ENCODE data around the gene NUDT22.

DNA sequence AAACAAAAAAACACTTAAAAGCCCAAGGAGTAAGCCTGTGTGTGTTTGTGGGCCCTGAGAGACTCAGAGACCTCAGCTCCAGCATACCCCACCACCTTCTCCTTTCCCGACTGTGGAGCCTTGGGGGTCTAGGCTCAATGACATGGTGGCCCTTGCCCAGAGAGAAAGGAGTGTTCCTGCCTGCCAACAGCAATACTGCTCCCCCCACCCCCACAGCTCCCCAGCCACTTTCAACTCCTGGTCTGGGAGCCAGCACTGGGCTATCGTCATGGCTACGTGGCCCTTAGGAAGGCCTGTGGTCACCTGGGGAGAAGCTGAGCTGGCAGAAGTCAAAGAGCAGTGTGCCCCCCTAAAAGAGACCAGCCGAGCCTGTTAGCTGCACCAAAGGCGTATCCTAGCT, 18.0 kb downstream of the NUDT22 start:
- TF ChIP-seq, protein P1, sequence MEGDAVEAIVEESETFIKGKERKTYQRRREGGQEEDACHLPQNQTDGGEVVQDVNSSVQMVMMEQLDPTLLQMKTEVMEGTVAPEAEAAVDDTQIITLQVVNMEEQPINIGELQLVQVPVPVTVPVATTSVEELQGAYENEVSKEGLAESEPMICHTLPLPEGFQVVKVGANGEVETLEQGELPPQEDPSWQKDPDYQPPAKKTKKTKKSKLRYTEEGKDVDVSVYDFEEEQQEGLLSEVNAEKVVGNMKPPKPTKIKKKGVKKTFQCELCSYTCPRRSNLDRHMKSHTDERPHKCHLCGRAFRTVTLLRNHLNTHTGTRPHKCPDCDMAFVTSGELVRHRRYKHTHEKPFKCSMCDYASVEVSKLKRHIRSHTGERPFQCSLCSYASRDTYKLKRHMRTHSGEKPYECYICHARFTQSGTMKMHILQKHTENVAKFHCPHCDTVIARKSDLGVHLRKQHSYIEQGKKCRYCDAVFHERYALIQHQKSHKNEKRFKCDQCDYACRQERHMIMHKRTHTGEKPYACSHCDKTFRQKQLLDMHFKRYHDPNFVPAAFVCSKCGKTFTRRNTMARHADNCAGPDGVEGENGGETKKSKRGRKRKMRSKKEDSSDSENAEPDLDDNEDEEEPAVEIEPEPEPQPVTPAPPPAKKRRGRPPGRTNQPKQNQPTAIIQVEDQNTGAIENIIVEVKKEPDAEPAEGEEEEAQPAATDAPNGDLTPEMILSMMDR (IDR thresholded peaks at IDR 0.05) = no peak
- TF ChIP-seq POLR2A (IDR thresholded peaks at IDR 0.05) = no peak
- no peak for TF ChIP-seq POLR2AphosphoS5 (IDR thresholded peaks at IDR 0.05)
- no peak for TF ChIP-seq EP300 (IDR thresholded peaks at IDR 0.05)
